ENCODE measurements around the gene SUN3.

The SUN3 gene

DNA sequence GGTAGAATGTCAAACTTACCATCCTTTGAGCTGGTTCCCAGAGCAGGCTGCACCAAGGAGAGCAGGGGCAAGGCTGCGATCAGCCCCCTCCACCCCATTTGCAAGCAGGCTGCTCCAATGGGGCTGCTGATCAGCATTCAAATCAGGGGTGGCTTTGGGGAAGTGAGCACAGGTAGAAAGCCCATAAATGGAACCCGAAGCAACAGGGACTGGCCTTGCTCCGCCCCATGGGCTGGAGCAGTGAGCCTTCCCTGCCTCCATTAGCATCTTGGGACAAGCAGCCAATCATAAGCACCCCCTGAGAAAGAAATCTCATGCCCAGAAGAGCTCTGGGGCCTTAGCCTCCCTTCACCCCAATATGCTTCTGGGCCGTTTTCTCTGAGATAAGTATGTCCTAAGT is 76.7 kb downstream of the SUN3 start:
- no peak for TF ChIP-seq CTCF (conservative IDR thresholded peaks at IDR 0.05)
- H3K27ac ChIP-seq, result peak overlapping the region; percentile 75

- TF ChIP-seq CTCF (conservative IDR thresholded peaks at IDR 0.05), result no peak
- peak overlapping the region; percentile 75 for H3K27ac ChIP-seq
Measured at GRCh38 chr7:47951374-47951773, 77.5 kb downstream of the SUN3 start.

- TF ChIP-seq CTCF (conservative IDR thresholded peaks at IDR 0.05), result no peak
- H3K27ac ChIP-seq, result peak overlapping the region; percentile 75
Measured at GRCh38 chr7:47950714-47951113, 78.2 kb downstream of the SUN3 start.

DNA sequence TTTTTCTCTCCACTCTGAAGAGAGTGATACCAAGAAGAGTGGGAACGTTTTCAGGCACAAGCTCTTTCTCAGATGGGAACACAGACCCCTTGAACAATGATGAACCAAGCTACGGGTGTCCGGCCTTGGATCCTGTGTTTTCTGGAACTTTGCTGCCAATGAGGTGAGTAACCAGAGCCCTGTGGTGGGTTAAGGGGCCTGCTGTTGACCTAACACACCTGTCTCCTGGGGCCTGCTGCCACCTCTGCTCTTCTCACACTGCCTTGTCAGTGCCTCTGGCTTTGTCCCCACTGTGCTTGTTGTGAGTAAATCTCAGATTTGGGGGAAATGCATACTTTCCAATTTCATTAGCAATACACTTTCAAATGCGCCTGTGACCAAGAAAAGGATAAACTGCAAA is 79.2 kb downstream of the SUN3 start:
- H3K27ac ChIP-seq, result peak overlapping the region; percentile 75; the same call in 1 of the 2 replicates
- TF ChIP-seq CTCF (conservative IDR thresholded peaks at IDR 0.05), result no peak

GRCh38 chr7:47948141-47948790 is 80.6 kb downstream of the SUN3 start, which contains the start of gene PKD1L1:
TSS of gene PKD1L1 (minus strand) at chr7:47948466. CDS start at chr7:47948440, 26 bp downstream.
- no peak for TF ChIP-seq CTCF (conservative IDR thresholded peaks at IDR 0.05)
- H3K27ac ChIP-seq, result no peak within 1 kb of the TSS

DNA sequence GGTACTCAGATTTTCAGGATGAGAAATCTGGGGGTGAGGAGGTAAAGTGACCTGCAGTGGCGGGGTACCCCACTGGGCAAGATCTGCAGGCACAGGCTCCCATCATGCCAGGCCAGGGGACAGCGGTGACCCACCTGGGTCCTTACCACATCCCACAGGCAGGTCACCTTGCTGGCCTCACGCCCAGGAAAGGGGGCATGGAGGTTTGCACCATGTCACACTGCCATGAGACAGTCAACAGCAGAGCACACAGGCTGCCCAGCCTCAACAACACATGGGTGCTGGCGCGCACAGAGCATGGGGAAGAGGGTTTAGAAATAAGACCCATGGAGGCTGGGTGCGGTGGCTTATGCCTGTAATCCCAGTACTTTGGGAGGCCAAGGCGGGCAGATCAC is 81.6 kb downstream of the SUN3 start:
- TF ChIP-seq CTCF (conservative IDR thresholded peaks at IDR 0.05), result no peak
- H3K27ac ChIP-seq, result no peak overlapping the region

DNA sequence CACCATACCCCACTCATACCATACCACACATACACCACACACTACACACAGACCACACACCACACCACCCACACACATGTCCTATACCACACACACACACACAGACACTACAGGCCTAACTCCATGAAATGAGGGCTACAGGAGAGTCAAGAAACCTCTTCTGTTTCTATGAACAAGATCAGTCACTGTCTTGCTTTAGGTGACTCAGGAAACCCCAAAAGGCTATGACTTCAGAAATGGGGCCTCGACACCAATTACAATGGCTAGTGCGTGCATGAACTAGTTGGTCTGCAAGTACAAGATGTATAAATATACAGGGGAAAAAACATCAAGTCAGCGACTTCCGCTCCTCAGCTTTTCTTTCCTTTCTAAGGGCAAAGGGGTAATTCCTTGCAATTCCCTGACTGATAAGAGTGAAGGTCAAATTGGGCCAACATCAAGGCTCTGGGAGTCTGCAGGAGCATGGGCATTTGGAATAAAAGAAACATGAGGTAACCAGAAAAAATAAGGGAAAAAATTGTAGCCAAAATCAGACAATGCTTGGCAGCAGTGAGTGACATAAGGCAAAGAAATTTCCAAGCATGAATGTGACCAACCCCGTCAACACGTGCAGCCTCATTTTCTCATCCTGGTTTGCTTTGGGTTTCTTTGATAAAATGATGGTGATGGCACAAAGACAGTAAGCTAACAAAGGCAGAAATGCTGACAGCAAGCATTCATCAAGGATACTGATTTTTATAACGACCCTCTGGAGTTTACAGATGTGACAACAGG is 82.1 kb downstream of the SUN3 start:
- TF ChIP-seq CTCF (conservative IDR thresholded peaks at IDR 0.05), result no peak
- H3K27ac ChIP-seq, result no peak overlapping the region

Data from VCaP (cell line).